ENCODE measurements around the gene DNAJB9.

DNA sequence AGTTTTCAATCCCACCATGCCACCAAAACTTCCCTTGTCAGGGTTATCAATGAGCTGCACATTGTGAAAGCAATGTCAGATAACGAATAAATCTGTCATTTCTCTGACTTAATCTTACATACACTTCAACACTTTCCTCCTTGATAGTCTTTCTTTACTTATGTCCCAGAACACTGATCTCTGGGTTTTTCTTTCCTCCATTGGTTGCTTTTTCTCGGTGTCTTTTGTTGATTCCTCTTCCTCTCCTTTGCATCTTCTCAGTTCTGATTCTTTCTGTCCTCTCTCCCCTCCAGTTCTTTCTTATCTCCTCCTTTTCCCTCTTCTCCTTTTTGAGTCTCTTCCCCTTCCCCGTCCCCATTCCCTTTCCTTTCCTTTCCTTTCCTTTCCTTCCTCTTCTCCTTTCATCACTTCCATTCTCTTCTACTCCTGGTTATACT is 16.6 kb downstream of the DNAJB9 start:
- TF ChIP-seq, protein P1, sequence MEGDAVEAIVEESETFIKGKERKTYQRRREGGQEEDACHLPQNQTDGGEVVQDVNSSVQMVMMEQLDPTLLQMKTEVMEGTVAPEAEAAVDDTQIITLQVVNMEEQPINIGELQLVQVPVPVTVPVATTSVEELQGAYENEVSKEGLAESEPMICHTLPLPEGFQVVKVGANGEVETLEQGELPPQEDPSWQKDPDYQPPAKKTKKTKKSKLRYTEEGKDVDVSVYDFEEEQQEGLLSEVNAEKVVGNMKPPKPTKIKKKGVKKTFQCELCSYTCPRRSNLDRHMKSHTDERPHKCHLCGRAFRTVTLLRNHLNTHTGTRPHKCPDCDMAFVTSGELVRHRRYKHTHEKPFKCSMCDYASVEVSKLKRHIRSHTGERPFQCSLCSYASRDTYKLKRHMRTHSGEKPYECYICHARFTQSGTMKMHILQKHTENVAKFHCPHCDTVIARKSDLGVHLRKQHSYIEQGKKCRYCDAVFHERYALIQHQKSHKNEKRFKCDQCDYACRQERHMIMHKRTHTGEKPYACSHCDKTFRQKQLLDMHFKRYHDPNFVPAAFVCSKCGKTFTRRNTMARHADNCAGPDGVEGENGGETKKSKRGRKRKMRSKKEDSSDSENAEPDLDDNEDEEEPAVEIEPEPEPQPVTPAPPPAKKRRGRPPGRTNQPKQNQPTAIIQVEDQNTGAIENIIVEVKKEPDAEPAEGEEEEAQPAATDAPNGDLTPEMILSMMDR (IDR thresholded peaks at IDR 0.05): no peak
- TF ChIP-seq POLR2A (IDR thresholded peaks at IDR 0.05; ENCODE audit: low read depth) (no peak), POLR2AphosphoS5 (IDR thresholded peaks at IDR 0.05) (no peak)
